Measurements from ENCODE around the gene ULK4.
"Not testable (repeated sequence)": the region's sequence is repeated elsewhere in the genome, so short reads cannot be mapped to it uniquely, and the experiment has no call there.

ULK4 gene

GRCh38 chr3:41999909-42000308, 38.0 kb upstream of the ULK4 start:
- DNase-seq (ENCODE audit: low spot score): no peak
- TF ChIP-seq CTCF (IDR thresholded peaks at IDR 0.05; ENCODE audit: extremely low read depth, missing control alignments): no peak

GRCh38 chr3:41997702-41998550, 36.0 kb upstream of the ULK4 start:
- DNase-seq (ENCODE audit: low spot score): no peak
- no peak for TF ChIP-seq CTCF (IDR thresholded peaks at IDR 0.05; ENCODE audit: extremely low read depth, missing control alignments)

DNA sequence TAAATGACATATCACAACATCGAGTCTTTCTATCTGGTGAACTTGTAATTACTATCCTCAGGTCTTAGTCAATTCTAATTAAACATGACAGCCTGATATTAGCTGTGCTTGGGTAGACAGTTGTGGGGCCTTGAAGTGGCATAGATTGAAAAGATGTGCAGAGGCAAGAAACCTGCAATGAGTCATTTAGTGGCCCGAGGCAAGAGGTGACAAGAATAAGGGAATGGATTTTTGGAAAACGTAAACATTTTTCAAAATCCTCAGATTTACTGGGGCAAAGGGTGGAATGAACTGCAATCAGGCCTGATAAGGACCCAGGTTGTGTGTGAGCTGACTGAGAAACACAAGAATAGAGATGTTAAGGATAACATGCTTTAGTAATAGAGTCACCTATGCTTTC, 29.5 kb upstream of the ULK4 start:
- no peak for DNase-seq (ENCODE audit: low spot score)
- no peak for TF ChIP-seq CTCF (IDR thresholded peaks at IDR 0.05; ENCODE audit: extremely low read depth, missing control alignments)

DNA sequence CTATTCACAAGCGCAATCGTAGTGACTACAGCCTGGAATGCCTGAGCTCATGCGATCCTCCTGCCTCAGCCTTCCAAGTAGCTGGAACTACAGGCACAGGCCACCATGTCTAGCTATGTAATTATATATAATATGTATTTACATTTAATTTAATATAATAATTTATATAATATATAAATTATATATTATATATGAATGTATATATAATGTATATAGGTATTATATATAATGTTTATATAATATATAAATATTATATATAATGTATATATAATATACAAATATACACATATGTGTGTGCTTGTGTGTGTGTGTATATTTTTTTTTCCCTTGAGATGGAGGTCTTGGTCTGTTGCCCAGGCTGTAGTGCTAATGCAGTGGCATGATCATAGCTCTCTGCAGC, 27.6 kb upstream of the ULK4 start:
- DNase-seq (ENCODE audit: low spot score): no peak
- TF ChIP-seq CTCF (IDR thresholded peaks at IDR 0.05; ENCODE audit: extremely low read depth, missing control alignments): no peak

DNA sequence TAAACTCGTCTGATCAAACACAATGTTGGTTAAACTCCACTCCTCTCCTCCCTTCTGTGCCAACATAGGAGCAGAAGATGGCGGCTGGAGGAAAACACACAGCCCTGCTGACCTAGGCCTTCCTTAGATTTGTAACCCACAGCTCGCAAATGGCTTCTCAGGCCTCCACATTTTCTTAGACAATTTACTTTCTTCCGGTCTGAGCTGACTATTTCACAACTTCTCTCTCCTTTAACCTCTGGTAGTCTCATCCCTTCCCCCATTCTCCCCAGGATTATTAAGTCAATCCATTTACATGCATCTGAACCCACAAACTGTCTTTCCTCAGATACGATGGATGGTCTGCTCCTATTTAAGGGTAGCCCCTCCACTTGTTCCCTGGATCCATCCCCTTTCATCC, 25.7 kb upstream of the ULK4 start:
- no peak for TF ChIP-seq CTCF (IDR thresholded peaks at IDR 0.05; ENCODE audit: extremely low read depth, missing control alignments)
- no peak for DNase-seq (ENCODE audit: low spot score)

DNA sequence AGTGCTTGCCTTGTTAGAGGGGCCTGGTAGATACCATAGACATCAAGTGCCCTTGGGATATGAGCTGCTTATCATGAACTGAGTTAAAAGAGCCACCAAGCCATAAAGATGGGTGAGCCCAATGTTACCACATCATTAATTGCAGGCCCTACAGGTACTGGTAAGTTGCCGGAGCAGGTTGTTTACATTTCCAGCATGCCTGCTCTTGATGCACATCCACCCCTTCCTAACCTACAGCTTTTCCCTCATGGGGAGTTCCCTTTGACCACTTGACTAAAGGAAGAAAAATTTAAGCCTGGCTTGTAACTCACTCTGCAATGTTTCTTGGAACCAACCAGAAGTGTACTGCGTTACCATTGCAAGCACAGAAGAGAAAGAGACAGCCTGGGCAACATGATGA, 24.7 kb upstream of the ULK4 start:
- TF ChIP-seq CTCF (IDR thresholded peaks at IDR 0.05; ENCODE audit: extremely low read depth, missing control alignments): no peak
- DNase-seq (ENCODE audit: low spot score): no peak

DNA sequence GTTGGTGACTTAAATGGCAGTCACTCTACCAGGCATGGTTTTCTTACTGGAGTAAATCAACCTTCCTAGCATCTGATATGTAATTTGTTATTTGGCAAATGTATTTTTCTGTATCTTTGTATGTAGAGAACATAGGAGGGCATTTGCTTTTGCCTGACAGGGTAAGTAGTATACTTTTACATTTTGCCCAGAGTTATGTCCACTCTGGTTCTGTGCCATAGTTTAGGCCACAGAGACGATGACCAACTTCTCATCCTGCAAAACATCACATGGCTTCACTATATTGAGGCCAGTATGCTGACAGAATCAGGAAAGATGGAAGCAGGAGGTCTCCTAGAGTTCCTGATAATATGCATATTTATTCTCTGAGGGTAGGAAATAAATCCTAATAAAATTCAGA, 23.1 kb upstream of the ULK4 start:
- no peak for DNase-seq (ENCODE audit: low spot score)
- TF ChIP-seq CTCF (IDR thresholded peaks at IDR 0.05; ENCODE audit: extremely low read depth, missing control alignments): no peak

- not testable (repeated sequence) for DNase-seq (ENCODE audit: low spot score)
Measured at GRCh38 chr3:41983091-41983490, 21.2 kb upstream of the ULK4 start.

- DNase-seq (ENCODE audit: low spot score): not testable (repeated sequence)
Measured at GRCh38 chr3:41977401-41977800, 15.5 kb upstream of the ULK4 start.

Data from GM20000 (cell line).